NB4 (cell line): Measurements from ENCODE around the gene AHRR.
"Not testable (repeated sequence)": the region's sequence is repeated elsewhere in the genome, so short reads cannot be mapped to it uniquely, and the experiment has no call there.

Source experiments
- DNase-seq: peaks from one replicate; pipeline ENCODE4 v3.0.0; 2010; ENCODE audit warnings: low read depth
- H3K4me3 ChIP-seq: one replicate; pipeline ENCODE4 v1.5.1; 2011; ENCODE audit warnings: mild to moderate bottlenecking, low read depth, low read length, moderate library complexity
- MYC ChIP-seq: IDR thresholded peaks from 2 replicates; pipeline ENCODE4 v1.6.1; 2011; ENCODE audit warnings: low read depth, low read length
- POLR2A ChIP-seq: IDR thresholded peaks from 2 replicates; pipeline ENCODE4 v1.6.1; 2011; ENCODE audit warnings: mild to moderate bottlenecking; ENCODE audit not compliant: insufficient read length; ENCODE audit errors: extremely low read depth
- TF ChIP-seq, protein P1 (sequence below): IDR thresholded peaks from one replicate; pipeline ENCODE4 v1.5.1; 2012; ENCODE audit warnings: low read depth, low read length
- TF ChIP-seq, protein P2 (sequence below): IDR thresholded peaks from 2 replicates; pipeline ENCODE4 v1.6.1; 2011; ENCODE audit warnings: low read depth, low read length

The AHRR gene

DNA sequence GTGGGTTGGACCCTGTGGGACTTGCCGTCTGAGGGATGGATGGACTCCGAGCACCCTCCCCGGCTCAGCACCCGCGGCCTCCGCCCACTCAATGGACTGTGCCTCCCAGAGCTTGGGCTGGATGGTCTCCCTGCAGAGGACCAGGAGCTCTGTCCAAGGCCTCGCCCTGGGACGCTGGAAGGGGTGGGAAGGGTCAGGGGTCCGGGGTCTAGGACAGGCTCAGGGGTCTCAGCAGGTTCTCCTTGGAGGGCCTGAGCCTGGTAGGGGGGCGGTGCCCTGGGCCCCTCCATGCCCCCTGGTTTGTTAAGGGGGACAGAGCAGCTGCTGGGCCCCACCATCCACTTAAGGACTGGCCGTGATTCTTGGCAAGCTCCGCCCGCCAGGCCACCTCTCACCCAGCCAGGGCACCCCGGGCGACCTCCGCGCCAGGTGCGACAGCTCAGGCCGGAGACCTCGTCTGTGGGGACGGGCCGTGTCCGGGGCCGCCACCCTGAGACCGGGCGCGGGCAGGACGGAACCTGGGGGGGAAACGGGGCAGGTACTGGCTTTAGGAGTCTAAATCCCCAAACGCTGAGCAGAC, 150.7 kb downstream of the AHRR start:
- DNase-seq: peak; percentile 53
- TF ChIP-seq, protein P1, sequence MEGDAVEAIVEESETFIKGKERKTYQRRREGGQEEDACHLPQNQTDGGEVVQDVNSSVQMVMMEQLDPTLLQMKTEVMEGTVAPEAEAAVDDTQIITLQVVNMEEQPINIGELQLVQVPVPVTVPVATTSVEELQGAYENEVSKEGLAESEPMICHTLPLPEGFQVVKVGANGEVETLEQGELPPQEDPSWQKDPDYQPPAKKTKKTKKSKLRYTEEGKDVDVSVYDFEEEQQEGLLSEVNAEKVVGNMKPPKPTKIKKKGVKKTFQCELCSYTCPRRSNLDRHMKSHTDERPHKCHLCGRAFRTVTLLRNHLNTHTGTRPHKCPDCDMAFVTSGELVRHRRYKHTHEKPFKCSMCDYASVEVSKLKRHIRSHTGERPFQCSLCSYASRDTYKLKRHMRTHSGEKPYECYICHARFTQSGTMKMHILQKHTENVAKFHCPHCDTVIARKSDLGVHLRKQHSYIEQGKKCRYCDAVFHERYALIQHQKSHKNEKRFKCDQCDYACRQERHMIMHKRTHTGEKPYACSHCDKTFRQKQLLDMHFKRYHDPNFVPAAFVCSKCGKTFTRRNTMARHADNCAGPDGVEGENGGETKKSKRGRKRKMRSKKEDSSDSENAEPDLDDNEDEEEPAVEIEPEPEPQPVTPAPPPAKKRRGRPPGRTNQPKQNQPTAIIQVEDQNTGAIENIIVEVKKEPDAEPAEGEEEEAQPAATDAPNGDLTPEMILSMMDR: no peak
- TF ChIP-seq MYC: 0 out of 2 replicates have a peak, but pooled peaks have one; percentile 62
- TF ChIP-seq, protein P2, sequence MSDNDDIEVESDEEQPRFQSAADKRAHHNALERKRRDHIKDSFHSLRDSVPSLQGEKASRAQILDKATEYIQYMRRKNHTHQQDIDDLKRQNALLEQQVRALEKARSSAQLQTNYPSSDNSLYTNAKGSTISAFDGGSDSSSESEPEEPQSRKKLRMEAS: 0 out of 2 replicates have a peak, but pooled peaks have one; percentile 3
- TF ChIP-seq POLR2A: peak; percentile 17
- H3K4me3 ChIP-seq: peak overlapping the region; percentile 69

DNA sequence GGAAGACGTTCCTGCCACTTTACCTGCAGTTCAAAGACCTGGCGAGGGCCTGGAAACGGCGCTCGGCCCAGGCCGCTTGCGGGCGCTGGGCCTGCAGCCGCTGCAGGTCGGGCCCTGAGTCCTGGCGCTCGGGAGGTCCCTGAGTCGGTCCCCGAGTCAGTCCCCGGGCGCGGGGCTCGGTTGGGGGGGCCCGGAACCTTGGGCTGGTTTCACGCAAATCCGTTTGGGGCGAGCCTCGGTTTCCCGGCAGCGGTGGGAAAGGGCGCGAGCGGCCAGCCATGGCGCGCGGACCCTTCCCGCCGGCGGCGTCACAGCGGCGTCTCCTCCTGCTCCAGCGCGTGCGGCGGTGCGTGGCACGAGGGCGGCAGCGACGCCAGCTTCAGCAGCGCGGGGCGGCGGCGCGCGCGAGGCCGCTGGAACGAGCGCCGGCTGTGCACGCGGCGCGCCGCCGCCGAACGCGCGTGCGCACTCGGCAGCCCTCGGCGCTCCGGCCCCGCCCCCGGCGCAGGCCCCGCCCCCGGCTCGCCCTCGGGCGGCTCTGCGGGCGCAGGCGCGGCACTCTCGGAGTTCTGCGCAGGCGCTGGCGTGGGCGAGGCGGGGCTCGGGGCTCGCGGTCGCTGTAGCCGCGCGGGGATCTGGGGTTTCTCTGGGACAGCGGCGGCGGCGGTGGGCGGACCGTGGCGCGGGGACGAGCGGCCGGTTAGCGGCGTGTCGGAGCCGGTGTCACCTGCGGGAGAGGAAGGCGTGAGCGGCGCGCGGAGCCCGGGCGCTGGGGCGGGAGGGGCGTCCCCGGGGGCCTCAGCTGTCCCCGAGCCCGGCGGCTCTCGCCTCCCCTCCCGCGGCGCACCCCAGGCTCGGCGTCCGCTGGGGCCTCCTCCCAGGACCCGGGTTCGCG, 151.4 kb downstream of the AHRR start:
- DNase-seq: peak; percentile 91
- peak overlapping the region; percentile 81 for H3K4me3 ChIP-seq
- TF ChIP-seq, protein P1: no peak
- TF ChIP-seq MYC: peak; percentile 99
- TF ChIP-seq, protein P2: peak; percentile 97
- TF ChIP-seq POLR2A: peak; percentile 96

DNA sequence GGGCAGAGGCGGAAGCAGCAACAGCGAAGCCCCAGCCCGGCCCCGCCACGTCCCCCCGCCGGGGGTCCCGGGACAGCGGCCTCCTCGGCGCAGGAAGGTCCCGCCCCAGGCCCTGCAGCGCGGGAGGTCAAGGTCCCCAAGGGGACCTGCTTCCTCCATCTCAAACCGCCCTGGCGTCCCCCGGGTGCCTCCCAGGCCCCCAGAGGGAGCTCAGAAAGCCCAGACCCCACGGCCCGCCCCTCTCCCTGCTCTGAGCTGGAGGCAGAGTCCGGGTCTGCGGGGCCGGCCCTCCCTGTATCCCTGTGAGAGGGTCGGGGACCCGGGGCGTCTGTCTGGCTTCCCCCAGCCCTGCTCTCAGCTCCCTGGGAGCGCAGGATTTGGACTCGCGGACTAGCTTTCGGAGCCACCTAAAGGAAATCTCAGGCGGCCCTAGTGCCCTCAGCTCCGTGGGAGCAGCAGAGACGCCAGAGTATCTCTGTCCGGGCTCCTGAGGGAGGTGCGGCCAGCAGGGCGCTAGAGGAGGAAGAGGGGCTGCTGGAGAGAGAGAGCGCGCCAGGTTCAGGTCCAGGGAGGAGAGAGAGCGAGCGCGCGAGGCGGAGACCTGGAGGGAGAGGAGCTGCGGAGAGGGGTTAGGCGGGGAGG, 152.2 kb downstream of the AHRR start:
- peak overlapping the region; percentile 81 for H3K4me3 ChIP-seq
- DNase-seq: peak; percentile 87
- TF ChIP-seq, protein P1: no peak
- TF ChIP-seq MYC: 0 out of 2 replicates have a peak, but pooled peaks have one; percentile 13
- TF ChIP-seq, protein P2: no peak
- TF ChIP-seq POLR2A: no peak

DNA sequence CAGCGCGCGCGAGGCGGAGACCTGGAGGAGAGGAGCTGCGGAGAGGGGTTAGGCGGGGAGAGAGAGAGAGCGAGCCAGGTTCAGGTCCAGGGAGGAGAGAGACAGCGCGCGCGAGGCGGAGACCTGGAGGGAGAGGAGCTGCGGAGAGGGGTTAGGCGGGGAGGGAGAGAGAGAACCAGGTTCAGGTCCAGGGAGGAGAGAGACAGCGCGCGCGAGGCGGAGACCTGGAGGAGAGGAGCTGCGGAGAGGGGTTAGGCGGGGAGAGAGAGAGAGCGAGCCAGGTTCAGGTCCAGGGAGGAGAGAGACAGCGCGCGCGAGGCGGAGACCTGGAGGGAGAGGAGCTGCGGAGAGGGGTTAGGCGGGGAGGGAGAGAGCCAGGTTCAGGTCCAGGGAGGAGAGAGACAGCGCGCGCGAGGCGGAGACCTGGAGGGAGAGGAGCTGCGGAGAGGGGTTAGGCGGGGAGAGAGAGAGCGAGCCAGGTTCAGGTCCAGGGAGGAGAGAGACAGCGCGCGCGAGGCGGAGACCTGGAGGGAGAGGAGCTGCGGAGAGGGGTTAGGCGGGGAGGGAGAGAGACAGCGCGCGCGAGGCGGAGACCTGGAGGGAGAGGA, 152.8 kb downstream of the AHRR start:
- peak overlapping the region; percentile 81 for H3K4me3 ChIP-seq

DNA sequence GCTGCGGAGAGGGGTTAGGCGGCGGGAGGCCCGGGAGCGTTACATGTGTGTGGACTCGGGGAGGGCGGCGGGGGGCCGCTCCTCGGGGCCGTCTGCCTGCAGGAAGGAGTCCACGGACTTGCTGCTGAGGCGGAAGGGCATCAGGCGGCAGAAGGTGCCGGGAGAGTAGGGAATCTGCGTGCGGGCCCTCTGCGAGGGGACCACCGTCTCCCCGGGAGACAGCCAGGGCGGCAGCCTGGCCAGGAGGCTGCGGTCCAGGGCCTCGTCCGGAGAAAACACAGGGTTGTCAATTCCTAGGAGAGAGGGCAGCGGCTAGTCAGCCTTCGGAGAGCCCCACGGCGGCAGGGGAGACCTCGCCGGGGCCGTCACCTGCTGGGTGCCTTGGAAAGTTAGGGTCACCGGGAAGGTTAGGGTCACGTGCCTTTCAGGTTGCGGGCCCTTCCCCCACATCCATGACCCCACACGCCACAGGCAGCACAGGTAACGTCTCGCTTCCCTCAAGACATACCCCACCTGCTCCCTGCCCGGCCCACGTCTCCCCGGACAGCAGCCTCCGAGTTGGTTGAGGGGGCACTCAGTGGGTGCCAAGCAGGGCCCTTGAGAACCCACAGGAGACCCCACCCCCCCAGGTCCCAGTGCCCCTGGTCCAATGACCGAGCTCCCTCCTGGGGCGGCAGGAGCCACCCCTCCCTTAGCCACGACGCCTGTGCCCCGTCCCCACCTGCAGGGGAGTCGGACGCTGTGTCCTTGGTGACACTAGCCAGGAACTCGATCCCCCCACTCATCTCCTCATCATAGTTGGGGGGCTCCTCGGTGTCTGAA, 153.5 kb downstream of the AHRR start:
- peak overlapping the region; percentile 11 for H3K4me3 ChIP-seq
- DNase-seq: no peak
- TF ChIP-seq MYC (no peak), POLR2A (no peak)
- TF ChIP-seq, protein P1: no peak
- TF ChIP-seq, protein P2: no peak

More for the DNA sequence above, 152.8 kb downstream of the AHRR start:
- not testable (repeated sequence) for DNase-seq
